H1 (cell line): Measurements from ENCODE around the gene PLA2G4F. TPM values are rescaled to one million over a fixed set of nuclear protein-coding genes. Genes with fewer than 3 reads are reported as not detected.

ENCODE experiments used
- CTCF ChIA-PET: fragments of 300-600 bp; sonication (Branson Sonifier 250); formaldehyde crosslinking; loops from one replicate; lab custom pipeline; 2021; ENCODE audit not compliant: partially characterized antibody; lab: Charles Lee
- POLR2A ChIA-PET: fragments of 300-600 bp; sonication (Branson Sonifier 250); formaldehyde crosslinking; loops from one replicate; lab custom pipeline; 2021; ENCODE audit warnings: inconsistent platforms; ENCODE audit not compliant: partially characterized antibody; lab: Charles Lee
- DNase-seq, 2 experiments: peaks; one replicate each; pipeline versions ENCODE4 v3.0.0 to v3.0.0-alpha.2; 2010 to 2022; ENCODE audit warnings: low spot score in 2 of 2, low read depth in 1 of 2, mixed read lengths in 1 of 2
- FAIRE-seq: peaks from 2 replicates; lab custom pipeline; 2011; peaks lifted over from hg19 to GRCh38; lab: Jason Lieb, UNC
- H2AFZ ChIP-seq: 2 replicates; pipeline ENCODE4 v1.8.1; 2012; ENCODE audit warnings: low read length, inconsistent platforms
- H2AK5ac ChIP-seq: 2 replicates; pipeline ENCODE4 v1.6.1; 2013; ENCODE audit warnings: low read depth, low read length
- H2BK120ac ChIP-seq: replicated peaks from 2 replicates; pipeline ENCODE3; 2013; ENCODE audit warnings: low read depth, low read length, inconsistent platforms
- H2BK12ac ChIP-seq: 2 replicates; pipeline ENCODE4 v1.6.1; 2013; ENCODE audit warnings: low read depth, low read length
- H2BK15ac ChIP-seq: 2 replicates; pipeline ENCODE4 v1.6.1; 2013; ENCODE audit warnings: low read length
- H2BK20ac ChIP-seq: 2 replicates; pipeline ENCODE4 v1.6.1; 2013; ENCODE audit warnings: low read length
- H2BK5ac ChIP-seq: 2 replicates; pipeline ENCODE4 v1.6.1; 2013; ENCODE audit warnings: low read depth, low read length
- H3K14ac ChIP-seq: 2 replicates; pipeline ENCODE4 v1.6.1; 2013; ENCODE audit warnings: inconsistent platforms; ENCODE audit not compliant: insufficient read length
- H3K18ac ChIP-seq: 2 replicates; pipeline ENCODE4 v1.6.1; 2013; ENCODE audit warnings: low read length; ENCODE audit errors: extremely low read depth
- H3K23ac ChIP-seq: 2 replicates; pipeline ENCODE4 v1.6.1; 2013; ENCODE audit warnings: inconsistent platforms; ENCODE audit not compliant: insufficient read length
- H3K23me2 ChIP-seq: 2 replicates; pipeline ENCODE4 v1.6.1; 2013; ENCODE audit warnings: low read depth, low read length
- H3K27ac ChIP-seq: 2 replicates; pipeline ENCODE4 v1.6.1; 2011; ENCODE audit warnings: low read depth, low read length, inconsistent platforms
- H3K27me3 ChIP-seq, 4 experiments: replicated peaks in 1 of 4; 1 replicate in 1 of 4; 2 replicates in 3 of 4; pipeline versions ENCODE4 v1.6.1 to v1.8.1; 2011 to 2013; ENCODE audit warnings: low read length in 3 of 4, mild to moderate bottlenecking in 3 of 4, inconsistent platforms in 2 of 4, mixed read lengths in 2 of 4, moderate library complexity in 1 of 4; ENCODE audit not compliant: control insufficient read depth in 3 of 4, insufficient read depth in 3 of 4; ENCODE audit errors: extremely low read depth in 1 of 4
- H3K36me3 ChIP-seq, 4 experiments: 2 replicates each; pipeline versions ENCODE4 v1.6.1 to v1.8.1; 2011 to 2013; ENCODE audit warnings: mild to moderate bottlenecking in 4 of 4, low read length in 3 of 4, moderate library complexity in 2 of 4, control low read depth in 1 of 4, inconsistent platforms in 1 of 4; ENCODE audit not compliant: insufficient read depth in 4 of 4, control insufficient read depth in 2 of 4
- H3K4ac ChIP-seq: replicated peaks from 2 replicates; pipeline ENCODE3; 2013; ENCODE audit warnings: low read length, low read depth, mixed read lengths, inconsistent platforms; ENCODE audit not compliant: insufficient read length
- H3K4me1 ChIP-seq, 4 experiments: replicated peaks in 1 of 4; 1 replicate in 1 of 4; 2 replicates in 3 of 4; pipeline versions ENCODE4 v1.6.1 to v1.8.1; 2011 to 2013; ENCODE audit warnings: low read length in 3 of 4, inconsistent platforms in 2 of 4, mixed read lengths in 1 of 4; ENCODE audit not compliant: insufficient read depth in 4 of 4, control insufficient read depth in 3 of 4
- H3K4me2 ChIP-seq, 2 experiments: 2 replicates each; pipeline versions ENCODE4 v1.6.1 to v1.8.1; 2011 to 2013; ENCODE audit warnings: low read depth in 2 of 2, low read length in 2 of 2, control low read depth in 1 of 2, inconsistent platforms in 1 of 2, mild to moderate bottlenecking in 1 of 2; ENCODE audit not compliant: insufficient read depth in 1 of 2
- H3K4me3 ChIP-seq, 4 experiments: fragments of 200-600, 300-600 bp in 1 of 4; sonication (generic), shearing (Covaris generic), sonication (Bioruptor Twin) in 1 of 4; 2 replicates each; pipeline versions ENCODE4 v1.5.1 to v1.8.1; 2011 to 2016; ENCODE audit warnings: low read length in 4 of 4, low read depth in 3 of 4, control low read depth in 2 of 4, inconsistent platforms in 2 of 4, mild to moderate bottlenecking in 2 of 4, mixed read lengths in 1 of 4, moderate library complexity in 1 of 4; ENCODE audit not compliant: insufficient read depth in 2 of 4; ENCODE audit errors: extremely low read depth in 1 of 4
- H3K56ac ChIP-seq: replicated peaks from 2 replicates; pipeline ENCODE3; 2013; ENCODE audit warnings: low read depth, mild to moderate bottlenecking, mixed read lengths, low read length, inconsistent platforms; ENCODE audit not compliant: insufficient read length
- H3K79me1 ChIP-seq: 2 replicates; pipeline ENCODE4 v1.6.1; 2013; ENCODE audit warnings: low read depth, low read length, control low read depth
- H3K79me2 ChIP-seq, 2 experiments: 2 replicates each; pipeline versions ENCODE4 v1.6.1 to v1.8.1; 2012 to 2013; ENCODE audit warnings: low read length in 2 of 2, mild to moderate bottlenecking in 2 of 2, inconsistent platforms in 1 of 2; ENCODE audit not compliant: insufficient read depth in 2 of 2, control insufficient read depth in 1 of 2
- H3K9ac ChIP-seq, 4 experiments: replicated peaks in 1 of 4; 1 replicate in 1 of 4; 2 replicates in 3 of 4; pipeline versions ENCODE4 v1.6.1 to v1.8.1; 2011 to 2013; ENCODE audit warnings: low read depth in 3 of 4, low read length in 3 of 4, control low read depth in 2 of 4, mild to moderate bottlenecking in 2 of 4, moderate library complexity in 2 of 4, inconsistent platforms in 1 of 4; ENCODE audit errors: extremely low read depth in 1 of 4
- H3K9me3 ChIP-seq, 2 experiments: 2 replicates each; pipeline versions ENCODE4 v1.6.1 to v1.8.1; 2012 to 2013; ENCODE audit warnings: mild to moderate bottlenecking in 2 of 2, moderate library complexity in 2 of 2, control low read depth in 1 of 2, inconsistent platforms in 1 of 2, low read depth in 1 of 2, low read length in 1 of 2, mixed read lengths in 1 of 2; ENCODE audit not compliant: insufficient read depth in 2 of 2
- H4K20me1 ChIP-seq, 2 experiments: replicated peaks in 1 of 2; 2 replicates each; pipeline versions ENCODE3 to v1.8.1; 2011 to 2013; ENCODE audit warnings: inconsistent platforms in 2 of 2, low read length in 2 of 2, mild to moderate bottlenecking in 1 of 2; ENCODE audit not compliant: insufficient read depth in 2 of 2, control insufficient read depth in 1 of 2
- H4K5ac ChIP-seq: 2 replicates; pipeline ENCODE4 v1.6.1; 2013; ENCODE audit warnings: low read length, low read depth, mixed read lengths, inconsistent platforms; ENCODE audit not compliant: insufficient read length
- H4K8ac ChIP-seq: 2 replicates; pipeline ENCODE4 v1.8.0; 2013; ENCODE audit warnings: mild to moderate bottlenecking, moderate library complexity, low read length, inconsistent platforms; ENCODE audit not compliant: insufficient read depth; ENCODE audit errors: extremely low read depth
- H4K91ac ChIP-seq: replicated peaks from 2 replicates; pipeline ENCODE3; 2013; ENCODE audit warnings: low read length, mixed read lengths, inconsistent platforms; ENCODE audit not compliant: insufficient read length
- TEAD4 ChIP-seq: IDR thresholded peaks from 2 replicates; pipeline ENCODE4 v1.6.1; 2012; ENCODE audit warnings: low read depth, low read length, inconsistent platforms, mixed read lengths
- WGBS, 2 experiments: shearing (Covaris generic) in 1 of 2; methylation state at CpG; one replicate each; pipeline versions ENCODE4 v1.1.6 to v1.1.7; 2013 to 2015; ENCODE audit warnings: low lambda C conversion rate in 2 of 2, mixed read lengths in 2 of 2, inconsistent platforms in 1 of 2, low coverage in 1 of 2, missing lambda C conversion rate in 1 of 2; ENCODE audit not compliant: insufficient replicate concordance in 2 of 2, insufficient coverage in 1 of 2, insufficient read length in 1 of 2; ENCODE audit errors: extremely low coverage in 1 of 2, missing lambda C conversion rate in 1 of 2; 5-methylcytosine and 5-hydroxymethylcytosine counted together
- polyA plus RNA-seq, 7 experiments: library from polyadenylated mRNA; depleted of rRNA in 3 of 7; stranded (reverse) in 5 of 7; unstranded in 2 of 7; fragments of >200 nt in 5 of 7; fragments of 200-250 nt in 2 of 7; gene quantifications; 1 replicate in 5 of 7; 2 replicates in 1 of 7; 4 replicates in 1 of 7; pipeline versions ENCODE4 v1.2.1 to v1.2.3, GENCODE V29; 2011 to 2013; ENCODE audit warnings: missing spikeins in 2 of 7, mixed read lengths in 2 of 7
- total RNA-seq: library from RNA; stranded (reverse); fragmentation: NEBNext Ultra II Directional; extraction: Animal tissue kit (Norgen Biotek cat#: 25700); gene quantifications from 2 replicates; pipeline ENCODE4 v1.2.1, GENCODE V29; 2021

The PLA2G4F gene
- total and polyA plus RNA-seq, 2 of the 8 experiments (the other 6 are each of a cell fraction or from before 2014, with no cell fraction given) = not detected

GRCh38 chr15:42111924-42112323 is 44.5 kb downstream of the PLA2G4F start:
- H3K79me2 ChIP-seq = no peaks in the 10 kb centered on the region
- no peak overlapping the region for H4K5ac ChIP-seq
- H3K36me3 ChIP-seq = no peaks in the 10 kb centered on the region
- H4K20me1 ChIP-seq = no peaks in the 10 kb centered on the region
- H3K9ac ChIP-seq = no peak overlapping the region
- H2AK5ac ChIP-seq = no peak overlapping the region
- no peaks in the 10 kb centered on the region for H3K23me2 ChIP-seq
- no peak overlapping the region for H4K91ac ChIP-seq
- no peak overlapping the region for H3K4me2 ChIP-seq
- H3K4me1 ChIP-seq = no peaks in the 10 kb centered on the region
- H3K4ac ChIP-seq = no peak overlapping the region
- no peak for DNase-seq
- H3K9me3 ChIP-seq = no peaks in the 10 kb centered on the region
- no peak overlapping the region for H3K4me3 ChIP-seq
- no peaks in the 10 kb centered on the region for H3K27me3 ChIP-seq
- no peak overlapping the region for H3K23ac ChIP-seq
- no peak overlapping the region for H2AFZ ChIP-seq
- POLR2A ChIA-PET = no interaction called here
- no peak overlapping the region for H2BK12ac ChIP-seq
- no peak for FAIRE-seq
- no peak overlapping the region for H2BK120ac ChIP-seq
- no peak overlapping the region for H2BK5ac ChIP-seq
- H3K56ac ChIP-seq = no peak overlapping the region
- H3K18ac ChIP-seq = no peak overlapping the region
- no peak overlapping the region for H4K8ac ChIP-seq
- 84% methylated on average over 4 of the region's 4 CpGs; no CpG with 5 or more reads in 1 of the 2 experiments for WGBS, 2 experiments
- CTCF ChIA-PET = interaction anchor here (1.2 to 2.2 kb wide), 2 partner anchors 28 to 122 kb away, joined by 3 to 19 read pairs; no protein-coding TSS in a partner anchor
- no peak overlapping the region for H3K14ac ChIP-seq
- no peak overlapping the region for H2BK15ac ChIP-seq
- H2BK20ac ChIP-seq = no peak overlapping the region
- no peaks in the 10 kb centered on the region for H3K79me1 ChIP-seq
- H3K27ac ChIP-seq = no peak overlapping the region
- no peak for TF ChIP-seq TEAD4
